Measurements from ENCODE around the gene SORCS3.

DNA sequence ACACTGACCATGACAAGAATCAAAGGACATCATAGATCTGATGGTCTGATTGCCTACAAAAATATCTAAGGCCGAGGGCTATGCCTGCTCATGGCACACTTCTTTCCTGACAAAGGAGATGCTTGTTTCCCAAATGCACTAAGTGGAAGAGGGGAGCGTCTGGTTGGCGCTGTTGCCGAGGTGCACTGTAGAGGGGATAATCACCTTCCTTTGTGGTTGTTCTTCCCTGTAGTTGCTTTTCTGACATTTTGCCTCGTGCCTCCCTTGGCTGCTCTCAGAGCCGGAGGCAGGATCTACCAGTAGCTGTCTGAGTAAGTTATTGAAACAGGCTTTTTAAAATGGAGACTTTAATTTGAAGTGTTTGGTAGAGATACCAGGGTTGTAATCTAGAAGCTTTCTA lies 352.0 kb downstream of the SORCS3 start:
- TF ChIP-seq POLR2AphosphoS5 (IDR thresholded peaks at IDR 0.05) = no peak
- TF ChIP-seq, protein P1, sequence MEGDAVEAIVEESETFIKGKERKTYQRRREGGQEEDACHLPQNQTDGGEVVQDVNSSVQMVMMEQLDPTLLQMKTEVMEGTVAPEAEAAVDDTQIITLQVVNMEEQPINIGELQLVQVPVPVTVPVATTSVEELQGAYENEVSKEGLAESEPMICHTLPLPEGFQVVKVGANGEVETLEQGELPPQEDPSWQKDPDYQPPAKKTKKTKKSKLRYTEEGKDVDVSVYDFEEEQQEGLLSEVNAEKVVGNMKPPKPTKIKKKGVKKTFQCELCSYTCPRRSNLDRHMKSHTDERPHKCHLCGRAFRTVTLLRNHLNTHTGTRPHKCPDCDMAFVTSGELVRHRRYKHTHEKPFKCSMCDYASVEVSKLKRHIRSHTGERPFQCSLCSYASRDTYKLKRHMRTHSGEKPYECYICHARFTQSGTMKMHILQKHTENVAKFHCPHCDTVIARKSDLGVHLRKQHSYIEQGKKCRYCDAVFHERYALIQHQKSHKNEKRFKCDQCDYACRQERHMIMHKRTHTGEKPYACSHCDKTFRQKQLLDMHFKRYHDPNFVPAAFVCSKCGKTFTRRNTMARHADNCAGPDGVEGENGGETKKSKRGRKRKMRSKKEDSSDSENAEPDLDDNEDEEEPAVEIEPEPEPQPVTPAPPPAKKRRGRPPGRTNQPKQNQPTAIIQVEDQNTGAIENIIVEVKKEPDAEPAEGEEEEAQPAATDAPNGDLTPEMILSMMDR (IDR thresholded peaks at IDR 0.05) = no peak
